HepG2 (cell line): ENCODE measurements around the gene PCGF2.

Experiments used
- CREM ChIP-seq, 2 experiments: sonication (generic) in 1 of 2; formaldehyde crosslinking in 1 of 2; IDR thresholded peaks; 2 replicates each; pipeline versions ENCODE4 v1.4.0 to v1.6.1; 2016 to 2020; ENCODE audit warnings: antibody characterized with exemption in 1 of 2, mild to moderate bottlenecking in 1 of 2, missing genetic modification reagents in 1 of 2
- E2F5 ChIP-seq: sonication (generic); formaldehyde crosslinking; conservative IDR thresholded peaks from 2 replicates; pipeline ENCODE4 v1.4.0; 2020; ENCODE audit warnings: missing genetic modification reagents
- FOXK2 ChIP-seq: fragments of 450-650 bp; IDR thresholded peaks from 2 replicates; pipeline ENCODE4 v1.6.1; 2016
- MIER3 ChIP-seq: IDR thresholded peaks from 2 replicates; pipeline ENCODE4 v1.6.1; 2016; ENCODE audit warnings: missing compliant biosample characterization, borderline replicate concordance
- XRCC5 ChIP-seq: fragments of 200-400 bp; formaldehyde crosslinking; optimal IDR thresholded peaks from 2 replicates; pipeline ENCODE3; 2017; ENCODE audit warnings: mild to moderate bottlenecking, low read length

GRCh38 chr17:38732376-38733281 lies 15.5 kb downstream of the PCGF2 start:
- TF ChIP-seq FOXK2 (no peak), MIER3 (no peak), XRCC5 (no peak), CREM (IDR thresholded peaks at IDR 0.05) (no peak), CREM (CRISPR knock-in tag; IDR thresholded peaks at IDR 0.05) (no peak), E2F5 (CRISPR knock-in tag) (no peak)
